PC-9 (cell line): ENCODE measurements around the gene PSD4. TPM values are rescaled to one million over a fixed set of nuclear protein-coding genes. Genes with fewer than 3 reads are reported as not detected.
A peak's percentile ranks its signal among the peaks of the same experiment; 100 is the strongest.

Source experiments
- BruUV-seq: library from RNA; stranded (reverse); fragments of 400-500 nt; replicated peaks from 2 replicates; lab custom pipeline; 2021; lab: Mats Ljungman, UMichigan
- CTCF ChIA-PET: fragments of 300-600 bp; sonication (Branson Sonifier 250); formaldehyde crosslinking; loops from one replicate; lab custom pipeline; 2022; ENCODE audit warnings: antibody characterized with exemption; lab: Charles Lee
- POLR2A ChIA-PET: fragments of 300-600 bp; sonication (Branson Sonifier 250); formaldehyde crosslinking; loops from one replicate; lab custom pipeline; 2022; ENCODE audit warnings: antibody characterized with exemption; ENCODE audit not compliant: unreplicated experiment; lab: Charles Lee
- DNase-seq, 2 experiments: peaks; one replicate each; pipeline versions ENCODE4 v3.0.0 to v3.0.0-alpha.2; 2015 to 2022; ENCODE audit warnings: mixed read lengths in 1 of 2
- H2AFZ ChIP-seq: fragments of 200-600 bp; sonication (generic); 2 replicates; pipeline ENCODE4 v1.8.1; 2017; ENCODE audit warnings: antibody characterized with exemption
- H3F3A ChIP-seq: fragments of 200-600 bp; sonication (generic); 2 replicates; pipeline ENCODE4 v1.8.1; 2017; ENCODE audit warnings: antibody characterized with exemption, mild to moderate bottlenecking, low read depth; ENCODE audit not compliant: insufficient read depth
- H3K27ac ChIP-seq: fragments of 200-600 bp; sonication (generic); 2 replicates; pipeline ENCODE4 v1.6.1; 2016; ENCODE audit warnings: mixed run types
- H3K27me3 ChIP-seq: fragments of 200-600 bp; sonication (generic); 2 replicates; pipeline ENCODE4 v1.6.1; 2016; ENCODE audit warnings: low read depth, mixed run types; ENCODE audit not compliant: insufficient read depth
- H3K36me3 ChIP-seq: fragments of 200-600 bp; sonication (generic); 2 replicates; pipeline ENCODE4 v1.6.1; 2016; ENCODE audit warnings: low read depth, mixed run types
- H3K4me1 ChIP-seq: fragments of 200-600 bp; sonication (generic); replicated peaks from 2 replicates; pipeline ENCODE4 v1.6.1; 2016; ENCODE audit warnings: mixed run types; ENCODE audit not compliant: insufficient read depth
- H3K4me2 ChIP-seq: fragments of 200-600 bp; sonication (generic); 2 replicates; pipeline ENCODE4 v1.6.1; 2017; ENCODE audit warnings: mixed run types
- H3K4me3 ChIP-seq: fragments of 200-600 bp; sonication (generic); 2 replicates; pipeline ENCODE4 v1.6.1; 2016; ENCODE audit warnings: mixed run types
- H3K79me2 ChIP-seq: fragments of 200-600 bp; sonication (generic); 2 replicates; pipeline ENCODE4 v1.6.1; 2017; ENCODE audit warnings: low read depth, mixed run types
- H3K9me2 ChIP-seq: fragments of 200-600 bp; sonication (generic); 2 replicates; pipeline ENCODE4 v1.8.1; 2017; ENCODE audit warnings: mild to moderate bottlenecking; ENCODE audit not compliant: insufficient read depth
- H3K9me3 ChIP-seq: fragments of 200-600 bp; sonication (generic); 2 replicates; pipeline ENCODE4 v1.8.1; 2016; ENCODE audit warnings: low read depth; ENCODE audit not compliant: insufficient read depth
- H4K20me1 ChIP-seq: fragments of 200-600 bp; sonication (generic); 2 replicates; pipeline ENCODE4 v1.8.1; 2017; ENCODE audit not compliant: insufficient read depth
- EZH2 ChIP-seq: fragments of 200-600 bp; sonication (generic); IDR thresholded peaks from 2 replicates; pipeline ENCODE4 v1.8.0; 2017; ENCODE audit warnings: antibody characterized with exemption, low read depth
- intact Hi-C: fragments of 100-400 bp; cut with micrococcal nuclease; formaldehyde crosslinking; loops from one replicate; pipeline ENCODE4 v1.10.0; 2022; ENCODE audit not compliant: unreplicated experiment
- total RNA-seq: library from RNA; stranded (reverse); gene quantifications from 2 replicates; pipeline ENCODE4 v1.2.3, GENCODE V29; 2021
- TF ChIP-seq, protein P1 (sequence below): fragments of 200-600 bp; sonication (generic); conservative IDR thresholded peaks from 2 replicates; pipeline ENCODE4 v1.6.1; 2017; ENCODE audit warnings: mixed run types, antibody characterized with exemption, mild to moderate bottlenecking, moderate library complexity

PSD4 gene
- total RNA-seq, 1 experiment from 2014 or later = 29.6 TPM

DNA sequence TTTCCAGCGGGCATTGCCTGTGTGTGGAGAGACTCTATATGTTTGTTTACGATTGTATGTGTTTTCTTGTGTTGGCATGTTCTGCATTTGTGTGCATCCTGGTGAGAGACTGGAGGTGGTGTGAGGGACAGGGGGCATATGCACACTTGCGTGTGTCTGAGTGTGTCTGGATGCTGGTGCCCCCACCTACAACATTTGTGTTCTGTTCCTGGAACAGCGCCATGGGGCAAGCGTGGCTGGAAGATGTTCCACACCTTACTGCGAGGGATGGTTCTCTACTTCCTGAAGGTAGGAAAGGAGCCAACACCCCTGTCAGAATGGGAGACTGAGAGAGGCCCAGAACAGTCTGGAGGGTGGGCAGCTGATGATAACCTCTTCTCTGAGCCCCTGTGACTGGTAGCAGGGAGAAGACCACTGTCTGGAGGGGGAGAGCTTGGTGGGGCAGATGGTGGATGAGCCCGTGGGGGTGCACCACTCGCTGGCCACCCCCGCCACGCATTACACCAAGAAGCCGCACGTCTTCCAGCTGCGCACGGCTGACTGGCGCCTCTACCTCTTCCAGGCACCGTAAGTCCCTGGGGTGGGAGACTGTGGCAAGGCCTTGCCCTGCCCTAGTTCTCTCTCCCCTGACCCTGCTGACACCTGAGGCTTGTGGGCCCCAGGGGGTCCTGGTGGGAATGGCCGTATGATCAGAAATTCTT is 23.7 kb downstream of the PSD4 start:
- peaks cover 8% of the 10 kb centered on the region; the same call in 1 of the 2 replicates for H3F3A ChIP-seq
- peaks cover 6% of the 10 kb centered on the region; the same call in 1 of the 2 replicates for H3K4me1 ChIP-seq
- H3K4me3 ChIP-seq = no peak overlapping the region
- H3K27me3 ChIP-seq = no peaks in the 10 kb centered on the region
- no peak for DNase-seq
- no peaks in the 10 kb centered on the region for H4K20me1 ChIP-seq
- H3K27ac ChIP-seq = no peak overlapping the region
- CTCF ChIA-PET = interaction anchor here (1.2 to 4.0 kb wide), 4 partner anchors 43 to 120 kb away, joined by 3 to 66 read pairs (median 7); no protein-coding TSS in a partner anchor
- no TSS peak for BruUV-seq
- TF ChIP-seq EZH2 = no peak
- TF ChIP-seq, protein P1, sequence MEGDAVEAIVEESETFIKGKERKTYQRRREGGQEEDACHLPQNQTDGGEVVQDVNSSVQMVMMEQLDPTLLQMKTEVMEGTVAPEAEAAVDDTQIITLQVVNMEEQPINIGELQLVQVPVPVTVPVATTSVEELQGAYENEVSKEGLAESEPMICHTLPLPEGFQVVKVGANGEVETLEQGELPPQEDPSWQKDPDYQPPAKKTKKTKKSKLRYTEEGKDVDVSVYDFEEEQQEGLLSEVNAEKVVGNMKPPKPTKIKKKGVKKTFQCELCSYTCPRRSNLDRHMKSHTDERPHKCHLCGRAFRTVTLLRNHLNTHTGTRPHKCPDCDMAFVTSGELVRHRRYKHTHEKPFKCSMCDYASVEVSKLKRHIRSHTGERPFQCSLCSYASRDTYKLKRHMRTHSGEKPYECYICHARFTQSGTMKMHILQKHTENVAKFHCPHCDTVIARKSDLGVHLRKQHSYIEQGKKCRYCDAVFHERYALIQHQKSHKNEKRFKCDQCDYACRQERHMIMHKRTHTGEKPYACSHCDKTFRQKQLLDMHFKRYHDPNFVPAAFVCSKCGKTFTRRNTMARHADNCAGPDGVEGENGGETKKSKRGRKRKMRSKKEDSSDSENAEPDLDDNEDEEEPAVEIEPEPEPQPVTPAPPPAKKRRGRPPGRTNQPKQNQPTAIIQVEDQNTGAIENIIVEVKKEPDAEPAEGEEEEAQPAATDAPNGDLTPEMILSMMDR = no peak
- H3K9me2 ChIP-seq = no peaks in the 10 kb centered on the region
- H3K79me2 ChIP-seq = peaks cover 11% of the 10 kb centered on the region; the same call in 1 of the 2 replicates
- H3K9me3 ChIP-seq = no peaks in the 10 kb centered on the region
- H2AFZ ChIP-seq = no peak overlapping the region
- H3K36me3 ChIP-seq = no peaks in the 10 kb centered on the region
- H3K4me2 ChIP-seq = no peak overlapping the region; the same call in 1 of the 2 replicates
- POLR2A ChIA-PET = no interaction called here
- intact Hi-C loops = loop anchor here (2.0 kb wide), 2 partner anchors 119 to 239 kb away; no protein-coding TSS in a partner anchor

DNA sequence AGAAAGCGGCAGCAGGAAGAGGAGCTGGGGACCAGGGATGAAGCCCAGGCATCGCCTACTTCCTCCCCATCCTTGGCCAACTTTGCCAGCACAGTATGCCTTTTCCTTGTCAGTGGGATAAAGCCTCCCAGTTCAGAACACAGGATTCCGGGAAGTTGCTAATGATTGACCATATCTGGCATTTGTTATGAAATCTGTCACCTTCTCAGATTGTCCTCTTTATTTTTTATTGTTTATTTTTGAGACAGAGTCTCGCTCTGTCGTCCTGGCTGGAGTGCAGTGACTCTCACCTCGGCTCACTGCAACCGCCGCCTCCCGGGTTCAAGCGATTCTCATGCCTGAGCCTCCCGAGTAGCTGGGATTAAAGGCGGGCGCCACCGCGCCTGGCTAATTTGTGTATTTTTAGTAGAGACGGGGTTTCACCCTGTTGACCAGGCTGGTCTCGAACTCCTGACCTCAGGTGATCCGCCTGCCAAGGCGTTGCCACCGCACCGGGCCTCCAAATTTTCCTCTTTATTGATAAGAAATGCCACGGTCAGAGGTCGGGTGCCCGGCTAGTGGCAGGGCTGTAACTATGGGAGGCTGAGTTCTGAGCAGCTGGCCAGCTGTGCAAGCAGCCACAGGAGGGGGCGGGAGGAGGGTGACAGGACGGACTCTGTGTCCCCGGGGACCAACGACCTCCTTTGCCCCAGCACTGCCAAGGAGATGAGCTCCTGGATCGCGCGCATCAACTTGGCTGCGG is 24.4 kb downstream of the PSD4 start:
- peaks cover 8% of the 10 kb centered on the region for H3F3A ChIP-seq
- peak overlapping the region; percentile 89 for H3K4me2 ChIP-seq
- TF ChIP-seq, protein P1 = no peak
- TF ChIP-seq EZH2 = no peak
- H2AFZ ChIP-seq = peak overlapping the region; percentile 78
- H3K79me2 ChIP-seq = peaks cover 11% of the 10 kb centered on the region; the same call in 1 of the 2 replicates
- no peaks in the 10 kb centered on the region for H3K9me2 ChIP-seq
- BruUV-seq = TSS peak; percentile 65
- no peak for DNase-seq
- H3K4me3 ChIP-seq = peak overlapping the region; percentile 67
- ChIA-PET CTCF (interaction anchor here (0.7 to 4.0 kb wide), 16 partner anchors 36 to 209 kb away, joined by 3 to 66 read pairs (median 6); partner anchors contain the start of gene IL36RN), POLR2A (interaction anchor here (0.5 to 1.4 kb wide), 8 partner anchors 11 to 126 kb away, joined by 3 to 6 read pairs (median 4); no protein-coding TSS in a partner anchor)
- peak overlapping the region; percentile 78 for H3K27ac ChIP-seq
- intact Hi-C loops = loop anchor here (2.0 kb wide), 2 partner anchors 119 to 239 kb away; no protein-coding TSS in a partner anchor
- no peaks in the 10 kb centered on the region for H3K27me3 ChIP-seq
- H4K20me1 ChIP-seq = no peaks in the 10 kb centered on the region
- H3K4me1 ChIP-seq = peaks cover 6% of the 10 kb centered on the region; the same call in 1 of the 2 replicates
- H3K9me3 ChIP-seq = no peaks in the 10 kb centered on the region
- no peaks in the 10 kb centered on the region for H3K36me3 ChIP-seq
